CD4-positive, alpha-beta T cell treated with Interleukin-12 subunit alpha and Interleukin-12 subunit beta, for 1 hour (primary cell): ENCODE data around the gene UMODL1.

ENCODE experiments used
- DNase-seq: peaks from one replicate; pipeline ENCODE4 v3.0.0-alpha.2; 2020

The UMODL1 gene

GRCh38 chr21:42155045-42155855 lies 84.1 kb downstream of the UMODL1 start:
- no peak for DNase-seq

DNA sequence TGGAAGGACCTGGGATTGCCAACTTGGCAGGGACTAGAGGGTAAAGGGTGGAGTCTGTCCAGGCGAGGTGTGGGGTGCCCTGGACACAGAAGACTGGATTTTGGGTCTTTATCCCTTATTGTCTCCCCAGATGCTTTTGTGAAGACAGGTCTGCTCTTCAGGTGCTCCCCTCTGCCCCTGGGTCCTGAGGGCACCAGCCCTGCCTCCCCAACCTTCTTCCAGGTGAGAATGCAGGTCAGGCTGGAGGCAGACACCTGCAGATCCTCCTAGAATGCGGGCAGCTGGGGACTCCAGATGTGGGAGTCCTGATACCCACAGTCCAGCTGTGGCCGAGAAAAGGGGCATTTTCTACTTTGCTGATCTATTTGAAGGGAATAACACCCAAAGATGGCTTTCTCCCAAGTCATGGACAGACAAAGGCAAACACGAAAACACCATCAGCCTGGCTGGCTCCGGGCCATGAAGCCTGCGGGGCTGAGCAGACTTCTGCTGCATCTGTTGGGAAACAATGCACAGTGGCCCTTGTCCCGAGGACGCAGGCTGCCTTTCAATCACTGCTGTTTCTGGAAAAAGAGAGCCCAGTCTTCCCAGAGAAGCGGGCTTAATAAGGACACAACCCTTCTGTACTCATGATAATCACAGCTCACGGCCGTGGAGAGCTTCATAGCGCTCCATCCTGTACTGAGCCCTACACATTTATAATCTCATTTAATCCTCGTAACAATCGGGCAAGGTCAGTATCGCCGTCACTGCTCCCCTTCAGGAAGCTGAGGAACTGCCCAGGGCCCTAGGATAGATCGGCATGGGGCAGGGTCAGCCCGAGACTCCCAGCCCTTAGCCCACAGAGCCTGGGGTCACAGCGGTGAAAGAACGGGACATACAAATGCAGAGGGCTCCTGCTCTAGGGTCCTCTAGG lies 85.8 kb downstream of the UMODL1 start:
- DNase-seq = no peak

DNA sequence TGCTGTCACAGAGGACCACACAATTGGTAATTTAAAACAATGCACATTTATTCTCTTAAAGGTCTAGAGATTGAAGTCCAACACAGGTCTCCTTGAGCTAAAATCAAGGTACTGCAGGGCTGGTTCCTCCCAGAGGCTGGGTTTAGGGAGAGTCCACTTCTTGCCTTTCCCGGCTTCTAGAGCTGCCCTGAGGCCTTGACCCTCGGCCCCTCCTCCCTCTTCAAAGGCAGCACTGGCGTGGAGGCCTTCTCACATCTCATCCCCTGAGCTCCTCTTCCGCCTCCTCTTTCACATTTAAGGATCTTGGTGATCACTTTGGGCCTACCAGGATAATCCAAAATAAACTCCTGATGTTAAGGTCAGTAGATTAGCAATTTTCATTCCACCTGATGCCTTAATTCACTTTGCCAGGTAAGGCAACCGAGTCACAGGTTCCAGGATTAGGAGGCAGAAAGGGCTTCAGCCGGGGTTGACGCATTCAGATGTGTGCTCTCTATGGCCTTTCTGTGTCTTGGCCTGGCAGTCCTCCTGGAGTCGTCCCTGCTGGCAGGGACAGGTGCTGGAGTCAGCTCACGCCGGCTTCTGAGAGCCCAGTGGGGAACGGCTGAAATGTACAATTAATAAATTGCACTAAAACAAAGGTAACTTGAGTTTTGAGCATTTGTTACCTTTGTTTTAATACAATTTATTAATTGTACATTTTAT lies 86.6 kb downstream of the UMODL1 start:
- no peak for DNase-seq

GRCh38 chr21:42158846-42159245 lies 87.7 kb downstream of the UMODL1 start:
- DNase-seq = no peak

DNA sequence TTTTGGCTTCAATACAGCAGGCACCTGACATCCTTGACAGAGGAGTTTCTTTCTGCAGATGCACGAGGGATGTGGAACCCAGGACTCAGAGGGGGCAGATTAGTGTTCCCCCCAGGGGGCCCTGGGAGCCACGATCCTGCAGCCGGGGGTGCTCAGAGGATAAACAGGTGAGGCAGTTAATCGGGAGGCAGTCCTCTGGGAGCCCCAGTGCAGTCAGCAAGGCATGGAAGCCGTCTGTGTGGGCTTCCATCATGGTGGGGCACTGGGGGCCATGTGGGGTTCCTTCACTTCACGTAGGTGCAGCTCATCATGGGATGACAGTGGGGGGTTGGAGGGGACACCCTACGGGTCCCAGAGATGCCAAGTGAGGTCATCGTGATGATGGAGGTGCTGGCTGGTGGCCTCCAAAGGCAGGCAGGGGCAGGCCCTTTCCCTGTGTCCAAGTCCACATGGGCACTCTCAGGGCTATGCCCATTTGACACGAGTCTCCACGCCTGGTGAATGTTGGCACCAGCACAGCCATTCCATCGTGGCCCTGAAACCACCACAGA lies 88.5 kb downstream of the UMODL1 start:
- no peak for DNase-seq

DNA sequence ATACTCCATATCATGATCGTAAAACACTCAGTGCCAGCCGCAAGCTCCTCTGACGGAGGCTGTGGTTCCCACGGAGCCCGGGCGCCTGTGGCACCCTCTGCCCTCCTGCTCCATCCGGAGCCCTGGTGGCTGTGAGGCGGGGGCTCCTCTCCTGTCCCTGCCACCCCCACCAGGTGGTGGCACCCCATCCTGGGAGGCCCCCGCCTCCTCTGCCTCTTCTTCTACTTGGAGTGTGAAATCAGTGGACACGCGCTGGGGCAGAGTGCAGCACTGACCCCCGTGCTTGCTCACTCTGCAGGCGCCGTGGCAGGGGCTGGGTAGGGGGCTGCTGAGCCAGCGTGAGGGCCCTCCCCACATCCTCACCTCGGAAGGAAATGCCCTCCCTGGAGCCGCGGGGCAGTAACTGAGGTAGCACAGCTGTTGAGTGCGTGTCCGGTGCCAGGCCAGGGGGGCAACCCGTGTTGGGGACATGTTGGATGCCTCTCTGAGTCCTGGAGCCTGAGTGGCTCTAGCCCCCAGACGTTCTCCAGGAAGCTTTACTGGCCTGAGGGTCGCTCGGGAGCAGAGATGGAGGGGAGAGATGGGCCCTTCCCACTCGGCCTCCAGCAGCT lies 89.1 kb downstream of the UMODL1 start:
- no peak for DNase-seq

DNA sequence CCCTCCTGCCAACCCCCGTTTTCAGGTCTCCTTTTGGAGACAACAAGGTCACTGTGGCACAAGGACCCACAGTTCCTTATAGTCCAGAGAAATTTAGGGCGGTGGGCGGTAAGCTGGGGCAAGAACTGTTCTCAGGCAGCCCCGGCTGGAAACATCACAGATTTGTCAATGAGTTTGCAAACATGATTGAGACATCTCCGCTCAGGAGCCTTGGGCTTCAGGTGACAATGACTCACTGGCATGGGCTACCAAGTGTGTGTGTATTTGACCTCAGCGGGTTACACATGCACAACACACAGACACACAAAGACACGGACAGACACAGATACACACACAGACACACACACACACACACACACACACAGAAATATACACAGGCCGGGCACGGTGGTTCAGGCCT lies 89.6 kb downstream of the UMODL1 start:
- DNase-seq = no peak

DNA sequence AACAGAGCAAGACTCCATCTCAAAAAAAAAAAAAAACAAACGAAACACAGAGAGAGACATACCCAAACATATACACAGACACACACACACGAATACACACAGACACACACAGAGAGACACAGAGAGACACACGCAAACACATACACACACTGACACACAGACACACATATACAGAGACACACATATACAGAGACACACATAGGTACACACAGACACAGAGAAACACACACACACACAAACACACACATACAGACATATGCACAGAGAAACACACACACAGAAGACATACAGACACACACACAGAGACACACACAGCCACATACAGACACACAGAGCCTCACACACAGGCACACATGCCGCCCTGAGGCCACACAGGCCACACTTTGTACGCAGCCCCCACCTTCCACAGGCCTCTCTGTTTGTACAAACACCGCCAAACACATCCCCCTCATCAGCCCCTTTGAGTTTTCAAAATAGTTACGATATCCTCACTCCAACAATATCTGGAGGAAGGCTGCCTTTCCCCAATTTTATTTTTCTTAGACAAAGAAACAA lies 90.4 kb downstream of the UMODL1 start:
- DNase-seq = no peak

DNA sequence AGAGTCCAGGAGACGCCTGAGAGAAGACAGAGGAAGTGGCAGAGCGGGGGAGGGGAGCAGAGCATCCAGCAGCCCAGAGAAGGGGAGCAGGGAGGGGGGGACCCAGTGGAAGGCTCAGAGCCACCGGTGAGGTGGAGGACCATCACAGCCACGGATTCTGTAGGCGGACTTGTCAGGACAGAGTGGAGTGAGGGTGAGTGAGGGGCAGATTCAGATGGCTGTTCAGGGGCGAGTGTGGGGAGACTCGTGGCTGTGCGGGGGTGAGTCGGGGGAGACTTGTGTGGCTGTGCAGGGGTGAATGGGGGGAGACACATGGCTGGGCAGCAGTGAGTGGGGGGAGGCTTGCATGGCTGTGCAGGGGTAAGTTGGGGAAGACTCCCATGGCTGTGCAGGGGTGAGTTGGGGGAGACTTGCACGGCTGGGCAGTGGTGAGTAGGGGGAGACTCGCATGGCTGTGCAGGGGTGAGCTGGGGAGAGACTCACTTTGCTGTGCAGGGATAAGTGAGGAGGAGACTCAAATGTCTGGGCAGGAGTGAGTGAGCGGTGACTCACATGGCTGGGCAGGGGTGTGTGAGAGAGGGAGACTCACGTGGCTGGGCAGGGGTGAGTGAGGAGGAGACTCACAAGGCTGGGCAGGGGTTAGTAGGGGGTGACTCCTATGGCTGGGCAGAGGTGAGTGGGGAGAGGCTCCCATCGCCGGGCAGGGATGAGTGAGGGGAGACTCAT lies 91.0 kb downstream of the UMODL1 start:
- no peak for DNase-seq

DNA sequence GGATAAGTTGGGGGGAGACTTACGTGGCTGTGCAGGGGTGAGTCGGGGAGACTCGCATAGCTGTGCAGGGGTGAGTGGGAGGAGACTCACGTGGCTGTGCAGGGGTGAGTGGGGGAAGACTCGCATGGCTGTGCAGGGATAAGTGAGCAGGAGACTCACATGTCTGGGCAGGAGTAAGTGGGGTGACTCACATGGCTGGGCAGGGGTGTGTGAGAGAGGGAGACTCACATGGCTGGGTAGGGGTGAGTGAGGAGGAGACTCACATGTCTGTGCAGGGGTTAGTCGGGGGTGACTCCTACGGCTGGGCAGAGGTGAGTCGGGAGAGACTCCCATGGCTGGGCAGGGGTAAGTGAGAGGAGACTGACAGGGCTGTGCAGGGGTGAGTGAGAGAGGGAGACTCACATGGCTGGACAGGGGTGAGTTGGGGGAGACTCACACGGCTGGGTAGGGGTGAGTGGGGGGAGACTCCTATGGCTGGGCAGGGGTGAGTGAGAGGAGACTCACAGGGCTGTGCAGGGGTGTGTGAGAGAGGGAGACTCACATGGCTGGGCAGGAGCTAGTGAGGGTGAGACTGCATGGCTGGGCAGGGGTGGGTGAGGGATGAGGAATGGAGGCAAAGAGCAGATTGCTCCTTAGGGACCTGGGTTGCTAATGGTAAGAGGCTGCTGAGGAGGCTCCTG lies 91.9 kb downstream of the UMODL1 start:
- DNase-seq = no peak

- no peak for DNase-seq
These were observed 92.4 kb downstream of the UMODL1 start for GRCh38 chr21:42163511-42163863.

- DNase-seq = peak; percentile 67
These were observed 93.1 kb downstream of the UMODL1 start for GRCh38 chr21:42164064-42164789.

DNA sequence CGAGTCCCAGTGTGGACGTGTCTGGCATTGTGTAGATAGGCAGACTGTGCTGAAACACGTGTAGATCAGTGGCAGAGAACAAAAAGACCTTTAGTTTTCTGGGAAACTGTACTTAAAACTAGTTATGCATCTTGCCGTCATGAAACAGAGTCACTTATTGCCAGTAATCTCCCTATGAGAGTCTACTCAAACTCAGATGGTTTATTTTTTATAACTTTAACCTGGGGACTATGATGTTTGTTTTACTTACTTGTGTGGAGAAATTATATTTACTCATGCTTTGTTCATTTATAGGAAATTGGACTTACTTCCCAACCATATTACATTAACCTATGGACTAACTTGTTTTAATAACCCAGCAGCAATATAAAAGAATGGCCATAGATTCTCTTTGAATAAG lies 93.7 kb downstream of the UMODL1 start:
- DNase-seq = no peak

DNA sequence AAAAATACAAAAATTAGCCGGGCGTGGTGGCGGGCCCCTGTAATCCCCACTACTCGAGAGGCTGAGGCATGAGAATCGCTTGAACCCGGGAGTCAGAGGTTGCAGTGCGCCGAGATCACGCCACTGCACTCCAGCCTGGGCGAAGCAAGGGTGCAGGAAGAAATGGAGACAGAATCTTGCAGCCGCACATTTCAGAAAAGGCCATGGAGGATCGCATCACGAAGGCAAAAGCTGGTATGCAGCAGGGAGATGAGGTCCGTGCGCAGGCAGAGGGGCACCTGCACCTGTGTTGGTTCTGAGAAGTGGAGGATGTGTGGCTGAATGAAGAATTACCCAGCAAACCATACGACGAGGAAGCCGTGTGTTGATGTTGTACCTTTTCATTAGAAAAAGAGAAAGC lies 94.8 kb downstream of the UMODL1 start:
- DNase-seq = no peak

DNA sequence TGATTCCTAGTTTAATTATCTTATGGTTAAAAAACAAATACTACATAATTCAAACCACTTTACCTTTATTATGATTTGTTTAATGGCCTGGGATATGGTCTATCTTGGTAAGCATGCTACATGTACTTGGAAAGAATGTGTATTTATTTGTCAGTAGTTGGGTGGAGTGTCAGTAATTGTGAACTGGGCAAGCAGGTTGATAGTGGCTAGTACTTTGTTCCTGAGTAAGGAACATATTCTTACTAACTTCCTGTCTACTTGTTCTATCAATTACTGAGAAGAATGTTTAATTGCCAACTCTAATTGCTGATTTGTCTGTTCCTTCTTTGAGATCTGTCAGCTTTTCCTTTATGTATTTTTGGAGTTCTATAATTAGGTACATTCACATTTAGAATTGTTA lies 98.6 kb downstream of the UMODL1 start:
- no peak for DNase-seq

DNA sequence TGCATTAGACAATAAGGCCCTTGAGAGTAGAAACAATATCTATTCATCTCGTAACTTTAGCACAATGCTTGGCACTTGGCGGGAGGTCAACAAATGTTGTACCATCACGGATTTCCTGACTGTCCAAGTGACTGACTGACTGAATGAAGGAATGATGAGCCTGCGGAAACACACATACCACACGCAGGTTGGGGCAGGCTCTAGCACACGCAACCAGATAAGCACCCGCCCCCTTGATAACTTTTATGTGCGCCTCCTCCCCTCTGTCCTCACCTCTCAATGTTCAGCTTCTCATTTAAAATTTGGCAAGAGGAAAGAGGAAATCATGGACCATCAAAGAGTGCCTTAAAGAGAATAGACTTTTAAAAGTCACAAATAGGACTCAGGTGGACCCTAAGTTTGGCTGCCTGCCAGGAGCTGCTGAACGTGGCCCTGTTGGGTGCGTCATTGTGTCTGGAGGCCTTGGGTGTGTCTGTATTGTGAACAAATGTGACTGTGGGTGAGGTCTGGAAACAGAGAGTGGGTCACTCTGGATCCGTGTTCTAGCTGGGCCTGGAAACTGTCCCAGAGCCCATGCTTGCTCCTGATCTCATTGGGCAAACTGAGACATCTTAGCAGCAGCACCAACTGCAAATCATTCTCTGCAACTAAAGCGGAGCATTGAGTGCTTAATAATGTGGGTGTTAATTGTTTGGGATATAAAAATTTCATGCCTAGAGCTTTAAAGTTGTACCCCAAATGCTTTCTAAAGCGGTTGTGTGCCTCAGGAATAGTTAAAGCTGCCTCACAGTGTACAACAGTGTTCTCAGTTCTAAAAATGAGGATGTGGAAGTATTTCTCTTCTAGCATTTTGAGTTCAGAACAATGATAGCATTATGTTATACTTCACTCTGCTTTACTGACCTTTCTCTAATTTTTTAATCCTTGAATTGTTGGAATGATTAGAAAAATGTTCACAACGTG lies 100.3 kb downstream of the UMODL1 start:
- DNase-seq = no peak

GRCh38 chr21:42172596-42173483 lies 101.7 kb downstream of the UMODL1 start:
- no peak for DNase-seq

GRCh38 chr21:42174173-42174572 lies 103.1 kb downstream of the UMODL1 start:
- DNase-seq = no peak
